Coronary artery (tissue), 2 donors: Measurements from ENCODE around the gene SETD4.

Source experiments
- DNase-seq: peaks from one replicate; pipeline ENCODE4 v3.0.0-alpha.2; 2017; ENCODE audit warnings: low spot score
- H3K27ac ChIP-seq, 2 donors: fragments of 200-600 bp; sonication (generic); one replicate each; pipeline ENCODE4 v1.5.1; 2016 to 2019
- H3K4me3 ChIP-seq: fragments of 200-600 bp; sonication (generic); 2 replicates; pipeline ENCODE4 v1.5.1; 2016; ENCODE audit warnings: mild to moderate bottlenecking, moderate library complexity
- TF ChIP-seq, protein P1 (sequence below): fragments of 200-600 bp; sonication (generic); IDR thresholded peaks from one replicate; pipeline ENCODE4 v1.5.1; 2019; ENCODE audit warnings: antibody characterized with exemption

SETD4 gene

DNA sequence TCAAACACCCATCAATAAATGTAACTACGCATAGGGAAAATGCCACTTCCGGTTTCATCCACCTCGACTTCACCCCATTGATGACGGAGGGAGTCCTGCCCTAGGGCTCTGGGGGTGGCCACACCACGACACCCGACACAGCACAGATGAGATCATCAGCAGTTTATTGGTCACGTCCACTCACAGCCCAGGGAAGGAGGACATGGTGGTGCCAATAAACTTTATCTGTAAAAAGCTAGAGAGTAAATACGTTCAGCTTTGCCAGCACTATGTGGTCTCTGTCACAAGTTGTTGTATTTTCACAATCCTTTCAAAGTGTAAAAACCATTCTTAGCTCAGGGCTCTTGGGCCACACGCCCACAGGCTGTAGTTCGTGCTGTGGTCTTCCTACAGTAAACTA, 16.3 kb downstream of the SETD4 start:
- Histone ChIP-seq H3K27ac (no peak overlapping the region), H3K4me3 (no peak overlapping the region)
- TF ChIP-seq, protein P1, sequence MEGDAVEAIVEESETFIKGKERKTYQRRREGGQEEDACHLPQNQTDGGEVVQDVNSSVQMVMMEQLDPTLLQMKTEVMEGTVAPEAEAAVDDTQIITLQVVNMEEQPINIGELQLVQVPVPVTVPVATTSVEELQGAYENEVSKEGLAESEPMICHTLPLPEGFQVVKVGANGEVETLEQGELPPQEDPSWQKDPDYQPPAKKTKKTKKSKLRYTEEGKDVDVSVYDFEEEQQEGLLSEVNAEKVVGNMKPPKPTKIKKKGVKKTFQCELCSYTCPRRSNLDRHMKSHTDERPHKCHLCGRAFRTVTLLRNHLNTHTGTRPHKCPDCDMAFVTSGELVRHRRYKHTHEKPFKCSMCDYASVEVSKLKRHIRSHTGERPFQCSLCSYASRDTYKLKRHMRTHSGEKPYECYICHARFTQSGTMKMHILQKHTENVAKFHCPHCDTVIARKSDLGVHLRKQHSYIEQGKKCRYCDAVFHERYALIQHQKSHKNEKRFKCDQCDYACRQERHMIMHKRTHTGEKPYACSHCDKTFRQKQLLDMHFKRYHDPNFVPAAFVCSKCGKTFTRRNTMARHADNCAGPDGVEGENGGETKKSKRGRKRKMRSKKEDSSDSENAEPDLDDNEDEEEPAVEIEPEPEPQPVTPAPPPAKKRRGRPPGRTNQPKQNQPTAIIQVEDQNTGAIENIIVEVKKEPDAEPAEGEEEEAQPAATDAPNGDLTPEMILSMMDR: no peak
- peak; percentile 7 for DNase-seq

DNA sequence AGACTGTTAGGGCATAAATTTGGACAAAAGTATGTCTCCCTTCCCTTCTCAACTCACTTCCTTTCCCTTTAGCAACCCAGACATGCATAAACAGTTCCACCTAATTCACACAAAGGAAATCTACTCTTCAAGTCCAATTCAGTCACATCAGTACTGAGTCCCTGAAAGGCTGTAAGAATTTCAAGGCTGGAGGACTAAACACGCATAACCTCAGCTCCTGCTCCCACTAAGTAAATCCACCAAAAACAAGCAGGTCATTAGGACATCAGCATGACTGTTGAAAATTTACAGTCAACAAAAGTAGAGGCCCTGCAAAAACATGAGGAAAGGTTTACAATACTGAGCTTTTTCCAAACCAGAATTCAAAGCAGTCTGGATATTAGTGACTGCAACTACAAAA, 18.4 kb downstream of the SETD4 start:
- TF ChIP-seq, protein P1: no peak
- no peak overlapping the region for H3K27ac ChIP-seq
- no peak overlapping the region for H3K4me3 ChIP-seq
- no peak for DNase-seq

DNA sequence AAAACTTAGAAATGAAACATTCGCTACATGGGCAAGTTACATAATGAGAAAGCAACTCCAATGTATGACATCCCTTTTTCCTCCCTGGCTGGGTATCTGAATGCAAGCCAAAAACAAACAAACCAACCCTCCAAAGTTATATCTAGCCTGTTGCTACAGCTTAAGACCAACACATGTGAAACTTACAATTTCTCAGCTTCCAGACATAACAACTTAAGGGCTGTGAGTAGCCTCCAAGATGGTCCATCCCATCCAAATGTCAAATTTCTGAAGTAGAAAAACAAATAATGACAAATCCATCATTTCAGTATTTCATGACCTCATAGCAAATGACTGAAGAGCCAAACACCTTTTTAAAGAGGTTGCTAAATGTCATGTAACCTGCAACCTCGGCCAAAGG, 19.9 kb downstream of the SETD4 start:
- H3K27ac ChIP-seq: peak overlapping the region in 1 of 2 donors; percentile 25
- H3K4me3 ChIP-seq: no peak overlapping the region
- DNase-seq: no peak
- TF ChIP-seq, protein P1: no peak

DNA sequence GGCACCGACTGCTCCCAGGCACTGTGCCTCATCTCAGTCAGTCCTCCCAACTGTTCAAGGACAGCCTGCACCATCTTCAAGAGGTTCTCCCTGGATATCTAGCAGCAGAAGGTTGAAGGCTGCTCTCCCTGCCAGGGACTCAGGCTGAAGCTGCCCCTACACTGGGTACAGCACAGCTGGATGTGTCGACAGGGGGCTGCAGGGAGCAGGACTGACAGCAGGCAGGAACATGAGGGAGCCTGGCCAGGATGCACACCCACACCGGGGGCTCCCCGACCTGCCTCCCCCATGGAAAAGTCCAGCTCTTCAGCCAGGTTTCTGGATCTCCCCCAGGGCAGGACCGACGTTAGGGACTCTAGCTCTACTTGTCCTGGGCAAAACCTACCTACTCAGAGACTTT, 20.5 kb downstream of the SETD4 start:
- H3K4me3 ChIP-seq: no peak overlapping the region
- peak; percentile 72 for DNase-seq
- peak overlapping the region in 1 of 2 donors; percentile 61 for H3K27ac ChIP-seq
- TF ChIP-seq, protein P1: no peak

DNA sequence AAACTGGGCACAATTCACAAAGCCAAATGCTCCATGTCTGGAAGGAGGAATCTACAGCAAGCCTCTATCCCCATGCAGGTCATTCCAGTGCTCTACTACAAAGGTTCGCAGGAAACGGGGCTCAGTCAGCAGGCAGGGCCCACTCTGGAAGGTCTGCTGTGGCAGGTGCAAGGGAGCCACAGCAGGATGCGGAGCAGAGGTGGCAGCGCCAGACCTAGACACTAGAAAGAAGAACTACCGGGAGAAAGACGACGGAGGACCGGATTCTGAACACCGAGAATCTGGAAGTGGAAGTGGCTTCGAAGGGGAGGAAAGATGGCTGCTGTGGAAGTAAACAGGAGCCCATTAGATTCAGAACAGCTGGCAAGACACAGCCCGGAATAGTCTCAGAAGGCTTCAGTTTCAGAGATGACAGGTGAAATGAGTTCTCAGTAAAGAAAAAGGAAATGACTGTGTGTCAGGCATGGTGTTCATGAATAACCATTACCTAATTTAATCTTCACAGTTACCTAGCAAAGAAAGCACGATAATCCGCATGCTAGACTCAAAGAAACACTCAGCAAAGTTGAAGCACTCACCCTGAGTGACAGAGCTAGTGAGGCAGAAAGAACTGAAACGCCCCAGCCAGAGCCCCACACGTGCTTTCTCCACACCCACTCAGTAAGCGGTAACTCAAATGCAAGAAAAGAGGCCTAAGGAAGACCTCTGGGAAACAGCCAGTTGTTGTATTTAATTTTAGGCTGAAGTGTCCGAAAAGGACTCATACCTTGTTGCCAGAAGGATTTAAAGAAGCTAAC, 21.4 kb downstream of the SETD4 start:
- H3K27ac ChIP-seq: no peak overlapping the region
- TF ChIP-seq, protein P1: no peak

DNA sequence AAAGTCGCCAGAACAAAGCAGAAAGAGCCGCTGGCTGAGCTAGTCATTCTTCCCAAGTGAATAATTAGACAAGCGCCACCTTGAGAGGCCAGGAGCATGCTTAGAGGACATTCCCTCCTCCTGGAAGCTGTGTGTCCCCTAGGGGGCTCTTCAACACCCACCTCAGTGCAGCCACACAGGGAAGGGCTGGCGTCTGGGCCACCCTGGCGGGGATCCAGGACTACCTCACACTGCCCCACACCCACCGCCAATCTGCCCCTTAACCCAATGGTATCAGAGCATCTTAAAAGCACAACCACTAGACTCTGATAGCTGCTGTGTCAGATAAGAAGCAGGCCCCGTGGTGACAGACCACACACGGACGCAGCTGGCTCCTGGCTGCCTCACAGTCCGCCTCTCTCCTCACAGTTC, 24.9 kb downstream of the SETD4 start:
- TF ChIP-seq, protein P1: no peak

More for the DNA sequence above, 21.4 kb downstream of the SETD4 start:
- no peak for DNase-seq
- no peak overlapping the region for H3K4me3 ChIP-seq

More for the DNA sequence above, 24.9 kb downstream of the SETD4 start:
- no peak for DNase-seq
- no peak overlapping the region for H3K4me3 ChIP-seq
- H3K27ac ChIP-seq: no peak overlapping the region
